ENCODE data around the gene PTPRD.

GRCh38 chr9:10443181-10443867 is 169.5 kb downstream of the PTPRD start:
- TF ChIP-seq CTCF (IDR thresholded peaks at IDR 0.05) (no peak), POLR2AphosphoS5 (IDR thresholded peaks at IDR 0.05) (no peak), POLR2A (IDR thresholded peaks at IDR 0.05) (no peak)
